ENCODE data around the gene C2orf49. TPM values are rescaled to one million over a fixed set of nuclear protein-coding genes. Genes with fewer than 3 reads are reported as not detected.

The C2orf49 gene
- total and polyA plus RNA-seq, 10 of the 15 experiments (the other 5 are each of a cell fraction or from before 2014, with no cell fraction given), result 7.2 to 24.2 (median 15.5) TPM

DNA sequence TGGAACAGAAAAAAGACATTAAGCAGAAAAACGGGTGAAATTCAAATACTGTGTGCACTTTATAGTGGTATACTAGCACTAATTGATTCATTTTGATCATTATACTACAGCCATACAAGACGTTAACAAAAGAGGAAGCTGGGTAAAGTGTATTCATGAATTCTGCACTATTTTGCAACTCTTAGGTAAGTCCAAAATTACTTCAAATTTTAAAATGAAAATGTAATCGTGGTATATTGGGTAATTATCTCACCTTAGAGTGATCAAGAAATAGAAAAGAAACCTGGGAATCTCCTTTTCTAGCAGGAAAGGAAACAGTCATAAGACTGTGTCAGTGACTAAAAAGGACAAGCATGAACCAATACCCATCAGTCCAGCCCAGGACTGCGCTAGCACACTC, 13.2 kb upstream of the C2orf49 start (continued):
- TF ChIP-seq CEBPB (IDR thresholded peaks at IDR 0.05; ENCODE audit: borderline replicate concordance in 1 of 2, low read depth in 2 of 2, low read length in 2 of 2) (no peak), NFIC (IDR thresholded peaks at IDR 0.05; ENCODE audit: low read depth, low read length) (no peak), ZNF207 (IDR thresholded peaks at IDR 0.05; ENCODE audit: borderline replicate concordance) (no peak), MEF2A (IDR thresholded peaks at IDR 0.05; ENCODE audit: insufficient read depth, low read depth, low read length) (no peak), STAT1 (conservative IDR thresholded peaks at IDR 0.05) (no peak), ZNF274 (IDR thresholded peaks at IDR 0.05; ENCODE audit: insufficient read depth, insufficient read length) (no peak), ASH2L (IDR thresholded peaks at IDR 0.05; ENCODE audit: borderline replicate concordance, low read depth) (no peak), JUND (IDR thresholded peaks at IDR 0.05; ENCODE audit: low read depth, low read length) (no peak), POLR2AphosphoS5 (IDR thresholded peaks at IDR 0.05; ENCODE audit: low read length) (no peak)
- TF ChIP-seq, protein P1, sequence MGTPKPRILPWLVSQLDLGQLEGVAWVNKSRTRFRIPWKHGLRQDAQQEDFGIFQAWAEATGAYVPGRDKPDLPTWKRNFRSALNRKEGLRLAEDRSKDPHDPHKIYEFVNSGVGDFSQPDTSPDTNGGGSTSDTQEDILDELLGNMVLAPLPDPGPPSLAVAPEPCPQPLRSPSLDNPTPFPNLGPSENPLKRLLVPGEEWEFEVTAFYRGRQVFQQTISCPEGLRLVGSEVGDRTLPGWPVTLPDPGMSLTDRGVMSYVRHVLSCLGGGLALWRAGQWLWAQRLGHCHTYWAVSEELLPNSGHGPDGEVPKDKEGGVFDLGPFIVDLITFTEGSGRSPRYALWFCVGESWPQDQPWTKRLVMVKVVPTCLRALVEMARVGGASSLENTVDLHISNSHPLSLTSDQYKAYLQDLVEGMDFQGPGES (IDR thresholded peaks at IDR 0.05), result no peak
- TF ChIP-seq, protein P2, sequence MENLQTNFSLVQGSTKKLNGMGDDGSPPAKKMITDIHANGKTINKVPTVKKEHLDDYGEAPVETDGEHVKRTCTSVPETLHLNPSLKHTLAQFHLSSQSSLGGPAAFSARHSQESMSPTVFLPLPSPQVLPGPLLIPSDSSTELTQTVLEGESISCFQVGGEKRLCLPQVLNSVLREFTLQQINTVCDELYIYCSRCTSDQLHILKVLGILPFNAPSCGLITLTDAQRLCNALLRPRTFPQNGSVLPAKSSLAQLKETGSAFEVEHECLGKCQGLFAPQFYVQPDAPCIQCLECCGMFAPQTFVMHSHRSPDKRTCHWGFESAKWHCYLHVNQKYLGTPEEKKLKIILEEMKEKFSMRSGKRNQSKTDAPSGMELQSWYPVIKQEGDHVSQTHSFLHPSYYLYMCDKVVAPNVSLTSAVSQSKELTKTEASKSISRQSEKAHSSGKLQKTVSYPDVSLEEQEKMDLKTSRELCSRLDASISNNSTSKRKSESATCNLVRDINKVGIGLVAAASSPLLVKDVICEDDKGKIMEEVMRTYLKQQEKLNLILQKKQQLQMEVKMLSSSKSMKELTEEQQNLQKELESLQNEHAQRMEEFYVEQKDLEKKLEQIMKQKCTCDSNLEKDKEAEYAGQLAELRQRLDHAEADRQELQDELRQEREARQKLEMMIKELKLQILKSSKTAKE (IDR thresholded peaks at IDR 0.05; ENCODE audit: low read depth, poor library complexity, severe bottlenecking), result no peak
- TF ChIP-seq, protein P3, sequence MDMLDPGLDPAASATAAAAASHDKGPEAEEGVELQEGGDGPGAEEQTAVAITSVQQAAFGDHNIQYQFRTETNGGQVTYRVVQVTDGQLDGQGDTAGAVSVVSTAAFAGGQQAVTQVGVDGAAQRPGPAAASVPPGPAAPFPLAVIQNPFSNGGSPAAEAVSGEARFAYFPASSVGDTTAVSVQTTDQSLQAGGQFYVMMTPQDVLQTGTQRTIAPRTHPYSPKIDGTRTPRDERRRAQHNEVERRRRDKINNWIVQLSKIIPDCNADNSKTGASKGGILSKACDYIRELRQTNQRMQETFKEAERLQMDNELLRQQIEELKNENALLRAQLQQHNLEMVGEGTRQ (IDR thresholded peaks at IDR 0.05; ENCODE audit: borderline replicate concordance, low read depth, low read length), result no peak
- TF ChIP-seq, protein P4, sequence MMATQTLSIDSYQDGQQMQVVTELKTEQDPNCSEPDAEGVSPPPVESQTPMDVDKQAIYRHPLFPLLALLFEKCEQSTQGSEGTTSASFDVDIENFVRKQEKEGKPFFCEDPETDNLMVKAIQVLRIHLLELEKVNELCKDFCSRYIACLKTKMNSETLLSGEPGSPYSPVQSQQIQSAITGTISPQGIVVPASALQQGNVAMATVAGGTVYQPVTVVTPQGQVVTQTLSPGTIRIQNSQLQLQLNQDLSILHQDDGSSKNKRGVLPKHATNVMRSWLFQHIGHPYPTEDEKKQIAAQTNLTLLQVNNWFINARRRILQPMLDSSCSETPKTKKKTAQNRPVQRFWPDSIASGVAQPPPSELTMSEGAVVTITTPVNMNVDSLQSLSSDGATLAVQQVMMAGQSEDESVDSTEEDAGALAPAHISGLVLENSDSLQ (IDR thresholded peaks at IDR 0.05), result no peak

Measured in GM12878 (cell line).